Fibroblast of peridontal ligament (primary cell): ENCODE data around the gene DCLRE1B.

Experiments
- DNase-seq: peaks from one replicate; pipeline ENCODE4 v3.0.0-alpha.2; 2010; ENCODE audit errors: extremely low read depth

Gene DCLRE1B

DNA sequence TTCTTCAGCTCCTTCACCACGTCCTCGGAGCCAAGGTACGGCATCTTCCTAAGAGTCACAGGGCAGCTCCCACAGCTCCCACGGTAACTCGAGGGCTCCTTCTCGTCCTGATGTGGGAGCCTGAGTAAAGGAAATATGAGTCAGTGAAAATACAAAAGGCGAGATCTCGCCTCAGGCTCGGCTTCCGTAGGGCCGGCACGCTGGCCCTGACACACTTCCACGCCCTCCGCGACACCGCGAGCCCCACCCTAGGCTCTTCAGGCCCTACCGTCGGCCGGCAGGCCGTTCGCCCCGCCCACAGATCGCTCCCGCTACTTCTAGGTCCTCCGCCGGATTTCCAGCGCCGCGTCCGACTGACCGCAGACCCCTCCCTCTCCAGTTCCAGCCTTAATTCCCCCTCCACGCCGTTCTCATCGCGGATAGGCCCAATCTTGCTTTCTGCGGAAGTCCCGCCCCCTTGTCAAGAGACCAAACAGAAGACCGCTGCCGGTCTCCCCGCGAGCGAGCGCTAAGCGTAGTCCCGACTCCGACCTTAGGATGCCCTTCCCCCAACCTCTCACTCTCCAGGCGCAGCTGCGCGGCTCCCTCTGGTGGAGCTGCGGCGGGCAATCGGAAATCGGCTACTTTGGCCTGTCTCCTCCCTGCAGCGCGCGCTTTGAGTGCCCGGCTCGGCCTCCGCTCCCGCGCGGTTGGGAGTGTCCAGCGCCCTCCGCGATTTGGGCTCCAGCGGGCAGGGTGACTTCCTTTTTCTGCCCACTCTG lies at the start of gene DCLRE1B, which contains the start of gene AP4B1:
TSS of gene DCLRE1B (plus strand) at position 653 of the 761 bp plus-strand sequence. CDS start 261 bp downstream, outside the sequence.
TSS of gene AP4B1 (minus strand) at position 126 of the 761 bp plus-strand sequence. CDS start at position 44, 82 bp downstream.
- DNase-seq, result peak; percentile 100

DNA sequence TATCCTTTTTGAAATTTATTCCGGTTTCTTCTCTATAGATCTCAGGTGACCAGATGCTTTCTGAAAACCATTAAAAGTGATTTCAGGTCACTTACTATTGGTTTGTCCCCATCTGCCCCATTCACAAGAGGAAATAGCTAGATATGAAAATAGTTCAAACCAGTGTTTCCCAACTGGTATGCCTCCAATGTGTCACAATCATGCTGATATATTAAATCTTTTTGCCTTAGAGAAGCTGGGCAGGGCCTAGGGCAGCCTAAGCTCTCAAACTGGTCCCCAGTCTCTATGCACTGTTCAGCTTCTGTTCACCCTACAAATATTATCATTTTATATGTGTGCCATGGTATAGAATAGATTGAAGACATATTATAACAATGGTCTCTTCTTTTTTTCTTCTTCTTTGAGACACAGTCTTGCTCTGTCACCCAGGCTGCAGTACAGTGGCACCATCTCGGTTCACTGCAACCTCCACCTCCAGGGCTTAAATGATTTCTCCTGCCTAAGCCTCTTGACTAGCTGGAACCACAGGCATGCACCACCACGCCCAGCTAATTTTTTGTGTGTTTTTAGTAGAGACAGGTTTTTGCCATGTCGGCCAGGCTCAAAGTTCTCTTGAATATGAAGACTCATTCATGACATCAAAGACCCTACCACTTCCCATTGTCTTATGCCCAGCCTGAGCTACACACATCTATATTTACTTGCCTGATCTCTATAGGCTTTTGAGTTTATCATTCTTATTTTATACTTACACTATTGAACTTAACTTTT lies 49.3 kb upstream of the DCLRE1B start:
- DNase-seq, result no peak

DNA sequence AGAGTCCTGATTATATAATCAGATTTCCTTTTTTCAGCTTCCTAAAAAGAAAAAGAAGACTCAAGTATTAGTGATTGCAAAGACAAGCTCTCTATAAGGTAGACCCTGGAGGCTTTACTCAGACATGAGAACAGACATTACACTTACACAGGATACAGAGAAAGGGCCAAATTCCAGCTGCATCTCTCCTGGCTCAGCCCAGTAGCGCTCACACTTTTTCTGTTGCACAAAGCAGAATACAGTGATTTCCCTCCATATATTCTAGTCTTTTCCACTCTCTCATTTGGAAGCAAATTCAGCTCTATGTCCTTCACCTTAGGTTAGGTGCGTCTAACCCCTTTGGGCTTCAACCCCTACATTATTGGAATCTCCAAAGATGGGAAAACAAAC lies 48.7 kb upstream of the DCLRE1B start:
- DNase-seq, result no peak

DNA sequence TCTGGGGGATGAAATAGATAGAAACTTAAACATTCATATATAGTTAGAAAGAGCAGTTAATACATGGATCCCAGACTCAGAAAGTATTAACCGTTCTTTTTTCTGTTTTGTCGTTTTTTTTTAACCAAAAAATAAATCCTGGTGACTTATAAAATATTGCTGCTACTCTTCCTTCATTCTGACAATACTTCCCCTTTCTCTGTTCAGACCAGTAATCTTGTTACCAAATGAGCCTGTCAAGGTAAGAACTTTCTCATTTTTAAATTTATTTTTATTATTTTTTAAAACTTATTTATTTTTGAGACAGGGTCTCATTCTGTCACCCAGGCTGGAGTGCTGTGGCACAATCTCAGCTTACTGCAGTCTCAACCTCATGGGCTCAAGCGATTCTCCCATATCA lies 47.4 kb upstream of the DCLRE1B start:
- DNase-seq, result no peak

DNA sequence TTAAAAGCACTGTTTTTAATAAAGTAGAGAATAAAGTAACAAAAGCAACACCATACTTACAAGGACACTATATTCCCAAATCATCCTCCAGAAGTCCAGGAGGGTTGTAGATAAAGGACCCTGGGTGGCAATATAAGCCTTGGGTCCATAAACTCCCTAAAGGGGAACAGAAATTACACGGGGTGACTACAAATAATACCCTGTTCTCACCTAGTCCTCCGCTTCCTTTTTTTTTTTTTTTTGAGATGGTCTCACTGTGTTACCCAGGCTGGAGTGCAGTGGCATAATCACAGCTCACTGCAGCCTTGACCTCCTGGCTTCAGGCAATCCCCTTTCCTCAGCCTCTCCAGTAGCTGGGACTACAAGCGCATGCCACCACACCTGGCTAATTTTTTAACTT lies 46.7 kb upstream of the DCLRE1B start:
- DNase-seq, result no peak

DNA sequence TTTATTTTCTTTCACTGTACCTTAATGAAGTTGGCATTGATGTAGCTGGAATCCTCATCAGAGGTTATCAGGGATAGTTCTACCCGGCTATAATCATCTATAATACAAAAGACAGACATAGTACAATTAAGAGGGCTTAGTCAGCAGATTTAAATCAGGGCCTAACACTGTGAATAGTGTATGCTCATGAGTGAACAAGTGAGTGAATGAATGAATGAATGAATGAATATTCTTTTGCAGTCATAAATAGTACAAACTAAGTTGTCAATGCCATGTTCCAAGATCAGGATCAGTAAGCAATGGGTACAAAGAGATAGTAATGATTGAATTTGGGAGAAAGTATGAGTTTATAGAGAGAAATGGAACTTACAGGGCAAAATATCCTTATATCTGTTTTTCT lies 46.1 kb upstream of the DCLRE1B start:
- no peak for DNase-seq

GRCh38 chr1:113859478-113860175 lies 45.5 kb upstream of the DCLRE1B start:
- no peak for DNase-seq

DNA sequence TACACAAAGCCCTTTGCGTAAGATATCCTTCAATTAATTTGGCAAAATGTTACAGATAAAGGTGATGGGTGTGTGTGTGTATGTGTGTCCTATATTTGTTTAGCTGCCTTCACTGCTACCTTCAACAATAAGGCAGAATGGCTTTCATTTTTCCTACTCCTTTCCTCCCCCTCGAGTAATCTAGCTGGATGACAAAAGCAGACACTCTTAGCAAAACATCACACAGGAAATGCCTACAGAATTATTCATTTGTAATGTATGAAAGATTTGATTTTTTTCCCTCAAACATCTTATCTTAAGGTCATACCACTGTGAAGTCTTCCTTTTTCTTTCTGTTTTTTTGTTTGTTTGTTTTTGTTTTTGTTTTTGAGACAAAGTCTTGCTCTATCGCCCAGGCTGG lies 44.2 kb upstream of the DCLRE1B start:
- peak; percentile 72 for DNase-seq

DNA sequence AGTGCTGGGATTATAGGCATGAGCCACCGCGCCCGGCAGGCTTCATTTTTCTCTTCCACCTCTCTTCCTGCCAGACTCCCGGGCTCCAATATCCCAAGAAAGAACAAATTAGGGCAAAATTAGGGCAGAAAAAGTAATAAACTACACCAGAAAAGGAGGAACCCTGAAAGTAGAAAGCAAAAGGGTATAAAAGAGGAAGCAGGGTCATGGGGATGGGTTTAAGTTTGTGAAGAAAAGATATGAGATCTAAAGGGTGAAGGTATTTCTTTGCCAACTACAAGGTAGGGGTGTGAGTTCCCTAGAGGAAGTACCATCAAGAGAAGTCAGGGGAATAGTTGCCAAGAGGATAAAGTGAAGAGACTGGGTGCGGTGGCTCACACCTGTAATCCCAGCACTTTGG lies 43.5 kb upstream of the DCLRE1B start:
- no peak for DNase-seq

GRCh38 chr1:113868387-113869083 lies 36.6 kb upstream of the DCLRE1B start:
- DNase-seq, result no peak

- DNase-seq, result no peak
Observed at GRCh38 chr1:113870778-113871177, 34.3 kb upstream of the DCLRE1B start.

DNA sequence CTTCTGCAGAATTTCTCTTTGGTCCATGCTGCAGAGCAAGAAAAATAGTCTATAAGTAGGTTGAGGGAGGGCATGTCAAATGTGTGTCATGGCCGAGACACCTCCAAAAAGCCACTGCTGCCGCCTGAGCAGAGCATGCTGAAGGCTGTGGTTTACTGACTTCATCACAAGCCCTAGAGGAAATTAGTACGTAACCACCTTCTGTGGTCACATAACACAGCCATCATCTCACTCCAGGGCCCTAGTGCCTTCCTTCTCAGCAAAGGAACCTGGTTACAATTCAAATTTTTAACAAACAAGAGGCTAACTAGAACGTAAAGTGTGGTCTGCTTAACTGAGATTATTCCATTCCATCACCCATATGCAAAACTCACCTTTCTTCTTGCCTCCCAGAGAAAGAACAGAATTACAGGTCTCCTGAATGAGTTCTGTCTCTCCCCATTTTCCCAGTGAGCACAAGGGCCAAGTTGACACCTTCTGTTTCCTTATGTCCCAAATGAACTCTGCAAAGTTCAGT lies 33.5 kb upstream of the DCLRE1B start, which contains the start of gene PTPN22:
TSS of gene PTPN22 (minus strand) at position 116 of the 517 bp plus-strand sequence.
- DNase-seq, result peak; percentile 73

GRCh38 chr1:113872219-113872935 lies 32.7 kb upstream of the DCLRE1B start:
- DNase-seq, result no peak

- no peak for DNase-seq
Observed at GRCh38 chr1:113874012-113874879, 30.9 kb upstream of the DCLRE1B start.

DNA sequence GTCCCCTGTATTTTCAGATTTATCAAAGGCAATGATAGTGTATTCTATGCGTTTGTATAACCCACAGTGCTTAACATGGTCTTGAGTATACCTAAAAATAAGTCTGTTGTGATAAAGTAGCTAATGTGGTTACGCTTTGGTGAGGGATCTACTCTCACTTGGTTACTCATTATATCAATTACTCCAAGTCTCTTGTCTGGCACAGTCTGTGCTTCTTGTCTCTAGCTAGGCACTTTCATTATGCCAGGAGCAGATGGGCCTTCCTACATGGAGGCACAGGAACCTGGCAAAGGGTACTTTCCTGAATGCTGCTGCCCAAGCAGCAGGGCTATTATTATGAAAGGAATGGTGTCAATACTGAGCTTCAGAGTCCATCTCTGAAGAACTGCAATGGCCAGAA lies 29.4 kb upstream of the DCLRE1B start:
- DNase-seq, result no peak

DNA sequence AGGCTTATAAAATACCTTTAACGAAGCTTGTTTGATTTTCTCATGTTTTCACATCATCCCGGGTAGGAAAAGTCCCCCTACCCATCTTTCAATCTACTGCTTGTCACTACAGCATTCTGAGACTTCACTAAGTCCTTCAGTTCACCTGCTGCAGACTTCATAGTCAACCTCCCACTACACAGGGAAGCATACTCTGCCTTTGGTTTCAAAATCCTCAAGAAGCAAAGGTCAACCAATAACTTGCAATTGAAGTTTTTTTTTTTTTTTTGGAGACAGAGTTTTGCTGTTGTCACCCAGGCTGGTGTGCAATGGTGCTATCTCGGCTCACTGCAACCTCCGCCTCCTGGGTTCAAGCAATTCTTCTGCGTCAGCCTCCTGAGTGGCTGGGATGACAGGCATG lies 28.9 kb upstream of the DCLRE1B start:
- DNase-seq, result no peak

- DNase-seq, result no peak
Observed at GRCh38 chr1:113879739-113880038, 25.4 kb upstream of the DCLRE1B start.

GRCh38 chr1:113881661-113882060 lies 23.5 kb upstream of the DCLRE1B start:
- no peak for DNase-seq

GRCh38 chr1:113886417-113887401 lies 18.4 kb upstream of the DCLRE1B start:
- no peak for DNase-seq
